ENCODE data around the gene DNAJC16.

- TF ChIP-seq CTCF (IDR thresholded peaks at IDR 0.05) (no peak), POLR2A (IDR thresholded peaks at IDR 0.05) (no peak)
Measured at GRCh38 chr1:15522551-15522950, 4.1 kb upstream of the DNAJC16 start.
